Progenitor cell of endocrine pancreas (in vitro differentiated cells): Measurements from ENCODE around the gene PRSS36. TPM values are rescaled to one million over a fixed set of nuclear protein-coding genes. Genes with fewer than 3 reads are reported as not detected.

Experiments used
- DNase-seq: peaks from one replicate; pipeline ENCODE4 v3.0.0; 2021; ENCODE audit warnings: low spot score; ENCODE audit not compliant: unreplicated experiment
- H3K27ac Mint-ChIP-seq: 2 replicates; pipeline ENCODE4 v1.8.0; 2021; ENCODE audit warnings: mild to moderate bottlenecking, moderate library complexity, mixed read lengths
- H3K27me3 Mint-ChIP-seq: 2 replicates; pipeline ENCODE4 v1.8.0; 2021; ENCODE audit warnings: mixed read lengths
- H3K36me3 Mint-ChIP-seq: 2 replicates; pipeline ENCODE4 v1.8.0; 2022; ENCODE audit warnings: mixed read lengths; ENCODE audit not compliant: insufficient read depth
- H3K4me1 Mint-ChIP-seq: 2 replicates; pipeline ENCODE4 v1.8.0; 2021; ENCODE audit warnings: low read depth, mixed read lengths
- H3K4me3 Mint-ChIP-seq: 2 replicates; pipeline ENCODE4 v1.8.0; 2021; ENCODE audit warnings: low read depth, mild to moderate bottlenecking, moderate library complexity, mixed read lengths
- H3K9me3 Mint-ChIP-seq: 2 replicates; pipeline ENCODE4 v1.8.0; 2021; ENCODE audit warnings: low read depth, mixed read lengths
- CTCF ChIP-seq: fragments of 200-600 bp; sonication (generic); IDR thresholded peaks from one replicate; pipeline ENCODE4 v1.5.0; 2021; ENCODE audit warnings: antibody characterized with exemption, mild to moderate bottlenecking; ENCODE audit not compliant: unreplicated experiment
- total RNA-seq: library from RNA; stranded (reverse); gene quantifications from 2 replicates; pipeline ENCODE4 v1.2.1, GENCODE V29; 2021

PRSS36 gene
- total RNA-seq, 1 donor from 2014 or later, result 0.65 TPM

GRCh38 chr16:31136287-31136662 is 13.6 kb downstream of the PRSS36 start:
- peaks cover 42% of the 10 kb centered on the region for H3K4me1 Mint-ChIP-seq
- peak overlapping the region; percentile 10 for H3K27ac Mint-ChIP-seq
- no peaks in the 10 kb centered on the region for H3K9me3 Mint-ChIP-seq
- H3K36me3 Mint-ChIP-seq, result peaks cover 9% of the 10 kb centered on the region
- no peak for DNase-seq
- no peak for TF ChIP-seq CTCF
- peak overlapping the region; percentile 91 for H3K4me3 Mint-ChIP-seq
- H3K27me3 Mint-ChIP-seq, result no peaks in the 10 kb centered on the region

- DNase-seq, result peak; percentile 66
- TF ChIP-seq CTCF, result no peak
- Mint-ChIP-seq H3K9me3 (no peaks in the 10 kb centered on the region), H3K4me3 (peak within 1 kb of the TSS; percentile 91), H3K4me1 (peaks cover 47% of the 10 kb centered on the region), H3K36me3 (peaks cover 12% of the 10 kb centered on the region), H3K27ac (peak within 1 kb of the TSS; percentile 98), H3K27me3 (no peaks in the 10 kb centered on the region)
Measured at GRCh38 chr16:31135535-31136286, 14.2 kb downstream of the PRSS36 start, which contains the start of gene PRSS8. Gene PRSS8 (minus strand): TSS chr16:31135727. CDS start chr16:31135498, 229 bp downstream.

GRCh38 chr16:31134625-31135534 is 15.0 kb downstream of the PRSS36 start:
- H3K27ac Mint-ChIP-seq, result peak overlapping the region; percentile 98
- peaks cover 49% of the 10 kb centered on the region for H3K4me1 Mint-ChIP-seq

GRCh38 chr16:31134091-31134571 is 15.7 kb downstream of the PRSS36 start:
- Mint-ChIP-seq H3K9me3 (no peaks in the 10 kb centered on the region), H3K27ac (peak overlapping the region; percentile 98), H3K4me1 (peaks cover 49% of the 10 kb centered on the region), H3K4me3 (peak overlapping the region; percentile 91), H3K27me3 (no peaks in the 10 kb centered on the region), H3K36me3 (peaks cover 14% of the 10 kb centered on the region)
- TF ChIP-seq CTCF, result no peak
- DNase-seq, result no peak

More at GRCh38 chr16:31134625-31135534, 15.0 kb downstream of the PRSS36 start:
- Mint-ChIP-seq H3K4me3 (peak overlapping the region; percentile 91), H3K27me3 (no peaks in the 10 kb centered on the region), H3K9me3 (no peaks in the 10 kb centered on the region), H3K36me3 (peaks cover 14% of the 10 kb centered on the region)
- DNase-seq, result no peak
- peak; percentile 43 for TF ChIP-seq CTCF

GRCh38 chr16:31133046-31133501 is 16.8 kb downstream of the PRSS36 start:
- Mint-ChIP-seq H3K9me3 (no peaks in the 10 kb centered on the region), H3K36me3 (peaks cover 14% of the 10 kb centered on the region), H3K4me3 (peak overlapping the region; percentile 91), H3K27ac (peak overlapping the region; percentile 93), H3K27me3 (no peaks in the 10 kb centered on the region), H3K4me1 (peaks cover 40% of the 10 kb centered on the region)
- DNase-seq, result no peak
- TF ChIP-seq CTCF, result no peak
